ENCODE results near the gene CUL4A.

The CUL4A gene

GRCh38 chr13:113179374-113180230 is 29.8 kb upstream of the CUL4A start:
- DNase-seq (ENCODE audit: low read depth in 2 of 2), result no peak

GRCh38 chr13:113182046-113182445 is 27.4 kb upstream of the CUL4A start:
- DNase-seq (ENCODE audit: low read depth in 2 of 2), result no peak

GRCh38 chr13:113183450-113184129 is 25.8 kb upstream of the CUL4A start:
- no peak for DNase-seq (ENCODE audit: low read depth in 2 of 2)

GRCh38 chr13:113184568-113185440 is 24.6 kb upstream of the CUL4A start:
- no peak for DNase-seq (ENCODE audit: low read depth in 2 of 2)

GRCh38 chr13:113186061-113186900 is 23.1 kb upstream of the CUL4A start:
- no peak for DNase-seq (ENCODE audit: low read depth in 2 of 2)

- DNase-seq (ENCODE audit: low read depth in 2 of 2), result peak in 1 of 2 donors; percentile 41
These were observed 22.1 kb upstream of the CUL4A start for GRCh38 chr13:113187263-113187669.

- no peak for DNase-seq (ENCODE audit: low read depth in 2 of 2)
These were observed 21.3 kb upstream of the CUL4A start for GRCh38 chr13:113187883-113188665.

GRCh38 chr13:113190181-113190580 is 19.2 kb upstream of the CUL4A start:
- no peak for DNase-seq (ENCODE audit: low read depth in 2 of 2)

GRCh38 chr13:113192279-113192678 is 17.1 kb upstream of the CUL4A start:
- DNase-seq (ENCODE audit: low read depth in 2 of 2), result no peak

GRCh38 chr13:113192902-113193301 is 16.5 kb upstream of the CUL4A start:
- DNase-seq (ENCODE audit: low read depth in 2 of 2), result no peak

GRCh38 chr13:113195360-113195759 is 14.1 kb upstream of the CUL4A start:
- no peak for DNase-seq (ENCODE audit: low read depth in 2 of 2)

- DNase-seq (ENCODE audit: low read depth in 2 of 2), result no peak
These were observed 12.3 kb upstream of the CUL4A start for GRCh38 chr13:113196970-113197737.

- DNase-seq (ENCODE audit: low read depth in 2 of 2), result no peak
These were observed 7.6 kb upstream of the CUL4A start for GRCh38 chr13:113201815-113202214.

GRCh38 chr13:113202912-113203311 is 6.5 kb upstream of the CUL4A start:
- DNase-seq (ENCODE audit: low read depth in 2 of 2), result no peak

GRCh38 chr13:113203507-113204377 is 5.7 kb upstream of the CUL4A start:
- DNase-seq (ENCODE audit: low read depth in 2 of 2), result no peak

- DNase-seq (ENCODE audit: low read depth in 2 of 2), result no peak
These were observed 5.1 kb upstream of the CUL4A start for GRCh38 chr13:113204378-113204734.

- no peak for DNase-seq (ENCODE audit: low read depth in 2 of 2)
These were observed 3.9 kb upstream of the CUL4A start for GRCh38 chr13:113205428-113205931.

GRCh38 chr13:113207460-113207859 is 2.0 kb upstream of the CUL4A start:
- no peak for DNase-seq (ENCODE audit: low read depth in 2 of 2)

Measured in activated CD8-positive, alpha-beta memory T cell treated with anti-CD3 and anti-CD28 coated beads for 4 hours (primary cell).